Keratinocyte (primary cell): ENCODE measurements around the gene DAPK2. TPM values are rescaled to one million over a fixed set of nuclear protein-coding genes. Genes with fewer than 3 reads are reported as not detected.

Source experiments
- DNase-seq: peaks from one replicate; pipeline ENCODE4 v3.0.0-alpha.2; 2011; ENCODE audit warnings: low read depth, missing footprints, low spot score
- FAIRE-seq: peaks from 2 replicates; lab custom pipeline; 2011; peaks lifted over from hg19 to GRCh38; lab: Jason Lieb, UNC
- H2AFZ ChIP-seq: 2 replicates; pipeline ENCODE4 v1.6.0; 2012; ENCODE audit warnings: low read length, control low read depth, inconsistent platforms; ENCODE audit not compliant: control insufficient read depth
- H3K27ac ChIP-seq: 2 replicates; pipeline ENCODE4 v1.5.1; 2011; ENCODE audit warnings: low read length; ENCODE audit not compliant: control insufficient read depth, insufficient read depth
- H3K27me3 ChIP-seq: 3 replicates; pipeline ENCODE4 v1.6.0; 2011; ENCODE audit warnings: low read length; ENCODE audit not compliant: control insufficient read depth, insufficient read depth; ENCODE audit errors: extremely low read depth
- H3K36me3 ChIP-seq, 2 experiments: 2 replicates in 1 of 2; 3 replicates in 1 of 2; pipeline ENCODE4 v1.5.1; 2011; ENCODE audit warnings: low read length in 2 of 2, mild to moderate bottlenecking in 1 of 2; ENCODE audit not compliant: control insufficient read depth in 2 of 2, insufficient read depth in 2 of 2; ENCODE audit errors: extremely low read depth in 1 of 2
- H3K4me1 ChIP-seq: 3 replicates; pipeline ENCODE4 v1.5.1; 2011; ENCODE audit warnings: low read length; ENCODE audit not compliant: control insufficient read depth, insufficient read depth; ENCODE audit errors: extremely low read depth
- H3K4me2 ChIP-seq: 3 replicates; pipeline ENCODE4 v1.6.0; 2011; ENCODE audit warnings: low read depth, low read length; ENCODE audit not compliant: control insufficient read depth, insufficient read depth; ENCODE audit errors: extremely low read depth
- H3K4me3 ChIP-seq, 3 experiments: fragments of 200-600 bp in 1 of 3; sonication (generic) in 1 of 3; 2 replicates in 2 of 3; 3 replicates in 1 of 3; pipeline ENCODE4 v1.5.1; 2011 to 2016; ENCODE audit warnings: low read length in 3 of 3, mild to moderate bottlenecking in 3 of 3, control low read depth in 2 of 3, inconsistent platforms in 1 of 3, low read depth in 1 of 3, mixed read lengths in 1 of 3, mixed run types in 1 of 3, moderate library complexity in 1 of 3; ENCODE audit not compliant: control insufficient read depth in 2 of 3, insufficient read depth in 2 of 3; ENCODE audit errors: extremely low read depth in 1 of 3
- H3K79me2 ChIP-seq: 2 replicates; pipeline ENCODE4 v1.6.0; 2012; ENCODE audit warnings: low read length; ENCODE audit not compliant: control insufficient read depth, insufficient read depth
- H3K9ac ChIP-seq: 3 replicates; pipeline ENCODE4 v1.6.0; 2011; ENCODE audit warnings: low read length; ENCODE audit not compliant: control insufficient read depth, insufficient read depth; ENCODE audit errors: extremely low read depth
- H3K9me1 ChIP-seq: 3 replicates; pipeline ENCODE4 v1.6.0; 2011; ENCODE audit warnings: low read length; ENCODE audit not compliant: control insufficient read depth, insufficient read depth; ENCODE audit errors: extremely low read depth
- H3K9me3 ChIP-seq: 2 replicates; pipeline ENCODE4 v1.5.1; 2012; ENCODE audit warnings: low read depth, low read length; ENCODE audit not compliant: control insufficient read depth
- H4K20me1 ChIP-seq: 3 replicates; pipeline ENCODE4 v1.6.0; 2011; ENCODE audit warnings: low read length; ENCODE audit not compliant: control insufficient read depth, insufficient read depth; ENCODE audit errors: extremely low read depth
- CTCF ChIP-seq, 3 experiments: IDR thresholded peaks in 1 of 3; conservative IDR thresholded peaks in 1 of 3; optimal IDR thresholded peaks in 1 of 3; 2 replicates in 2 of 3; 3 replicates in 1 of 3; pipeline versions ENCODE3 to v1.5.1; 2011; ENCODE audit warnings: low read length in 3 of 3, mild to moderate bottlenecking in 3 of 3, moderate library complexity in 2 of 3, control low read depth in 1 of 3, inconsistent platforms in 1 of 3; ENCODE audit not compliant: insufficient read depth in 2 of 3; ENCODE audit errors: extremely low read depth in 1 of 3
- EZH2 ChIP-seq: IDR thresholded peaks from one replicate; pipeline ENCODE4 v1.6.1; 2012; ENCODE audit warnings: inconsistent platforms, mild to moderate bottlenecking, low read length, moderate library complexity
- dilution Hi-C: fragments of 300-500 bp; cut with MboI; formaldehyde crosslinking; loops from one replicate; pipeline ENCODE4 v1.7.0; 2020; ENCODE audit warnings: low sequenced_read_pairs; ENCODE audit not compliant: extremely low pct_ligation_motif_present
- polyA plus RNA-seq, 5 experiments: library from polyadenylated mRNA; depleted of rRNA in 3 of 5; stranded (reverse) in 3 of 5; stranded (forward) in 1 of 5; unstranded in 1 of 5; fragments of >200 nt; gene quantifications; 1 replicate in 1 of 5; 2 replicates in 3 of 5; 3 replicates in 1 of 5; pipeline versions ENCODE4 v1.2.1 to v1.2.3, GENCODE V29; 2011 to 2012; ENCODE audit warnings: missing spikeins in 2 of 5, low read depth in 1 of 5, low replicate concordance in 1 of 5

DAPK2 gene
- polyA plus RNA-seq, 1 donor (not counting 4 experiments of a cell fraction or from before 2014, with no cell fraction given): 1.4 TPM

GRCh38 chr15:63950911-63951481, 95.3 kb downstream of the DAPK2 start:
- H3K79me2 ChIP-seq: no peaks in the 10 kb centered on the region
- dilution Hi-C loops: no loop called here
- no peaks in the 10 kb centered on the region for H3K36me3 ChIP-seq
- no peaks in the 10 kb centered on the region for H4K20me1 ChIP-seq
- H3K27me3 ChIP-seq: no peaks in the 10 kb centered on the region
- peaks cover 8% of the 10 kb centered on the region for H3K4me1 ChIP-seq
- H3K9ac ChIP-seq: no peak overlapping the region
- no peak for TF ChIP-seq EZH2
- no peak for TF ChIP-seq CTCF (optimal IDR thresholded peaks at IDR 0.05 in 1 of 3, IDR thresholded peaks at IDR 0.05 in 1 of 3, conservative IDR thresholded peaks at IDR 0.05 in 1 of 3; ENCODE audit: extremely low read depth in 1 of 3, insufficient read depth in 2 of 3, low read length in 3 of 3)
- DNase-seq: no peak
- H3K4me3 ChIP-seq: no peak overlapping the region
- H2AFZ ChIP-seq: no peak overlapping the region
- no peak for FAIRE-seq
- H3K4me2 ChIP-seq: no peak overlapping the region
- H3K9me3 ChIP-seq: no peaks in the 10 kb centered on the region
- H3K9me1 ChIP-seq: no peaks in the 10 kb centered on the region
- no peak overlapping the region for H3K27ac ChIP-seq

GRCh38 chr15:63948971-63949370, 97.3 kb downstream of the DAPK2 start:
- Histone ChIP-seq H3K9ac (no peak overlapping the region), H2AFZ (no peak overlapping the region), H3K27me3 (no peaks in the 10 kb centered on the region), H3K4me3 (no peak overlapping the region), H3K9me3 (no peaks in the 10 kb centered on the region), H3K27ac (no peak overlapping the region), H3K4me1 (peaks cover 19% of the 10 kb centered on the region), H3K79me2 (no peaks in the 10 kb centered on the region), H4K20me1 (no peaks in the 10 kb centered on the region), H3K4me2 (no peak overlapping the region), H3K9me1 (no peaks in the 10 kb centered on the region), H3K36me3 (no peaks in the 10 kb centered on the region)
- no peak for DNase-seq
- FAIRE-seq: no peak
- dilution Hi-C loops: no loop called here
- TF ChIP-seq EZH2 (no peak), CTCF (optimal IDR thresholded peaks at IDR 0.05 in 1 of 3, IDR thresholded peaks at IDR 0.05 in 1 of 3, conservative IDR thresholded peaks at IDR 0.05 in 1 of 3; ENCODE audit: extremely low read depth in 1 of 3, insufficient read depth in 2 of 3, low read length in 3 of 3) (no peak)
